Ovary (tissue), 9 donors: Measurements from ENCODE around the gene TVP23A. TPM values are rescaled to one million over a fixed set of nuclear protein-coding genes. Genes with fewer than 3 reads are reported as not detected.

Experiments used
- DNase-seq, 5 donors: peaks; one replicate each; pipeline ENCODE4 v3.0.0-alpha.2; 2019 to 2020
- H3K27ac ChIP-seq, 2 donors: fragments of 200-600 bp; one replicate each; pipeline versions ENCODE4 v1.5.1 to v1.8.0; 2019 to 2022
- H3K27me3 ChIP-seq: fragments of 200-600 bp; one replicate; pipeline ENCODE4 v1.8.0; 2022
- H3K36me3 ChIP-seq: fragments of 200-600 bp; sonication (generic); one replicate; pipeline ENCODE4 v1.5.1; 2019
- H3K4me1 ChIP-seq: one replicate; pipeline ENCODE4 v1.8.1; 2013; ENCODE audit warnings: mild to moderate bottlenecking, moderate library complexity; ENCODE audit not compliant: insufficient read depth
- H3K4me3 ChIP-seq: fragments of 200-600 bp; sonication (generic); one replicate; pipeline ENCODE4 v1.5.1; 2017
- H3K9me3 ChIP-seq, 2 donors: fragments of 200-600 bp in 1 of 2; sonication (generic) in 1 of 2; one replicate each; pipeline versions ENCODE4 v1.5.1 to v1.8.1; 2013 to 2019; ENCODE audit warnings: mild to moderate bottlenecking in 1 of 2, moderate library complexity in 1 of 2
- EP300 ChIP-seq: sonication (generic); formaldehyde crosslinking; IDR thresholded peaks from one replicate; pipeline ENCODE4 v1.6.1; 2017; ENCODE audit warnings: antibody characterized with exemption
- POLR2A ChIP-seq: fragments of 450-650 bp; IDR thresholded peaks from one replicate; pipeline ENCODE4 v1.6.1; 2017; ENCODE audit warnings: antibody characterized with exemption, mild to moderate bottlenecking, moderate library complexity
- WGBS, 3 donors: extraction: QIAGEN DNeasy Blood & Tissue Kit in 1 of 3; methylation state at CpG; one replicate each; pipeline versions ENCODE4 v1.1.5 to v1.1.7; 2013 to 2017; 5-methylcytosine and 5-hydroxymethylcytosine counted together
- intact Hi-C, 4 donors: fragments of 100-400 bp; cut with DNase I; formaldehyde crosslinking; loops; one replicate each; pipeline versions ENCODE4 v1.11.0 to v1.15.1; 2022 to 2023
- polyA plus RNA-seq, 2 donors: library from polyadenylated mRNA; stranded (reverse); fragments of 200-250 nt in 1 of 2; fragments of 350-450 nt in 1 of 2; fragmentation: Illumina TruSeq in 1 of 2; extraction: RNeasy Lipid Tissue Mini Kit (QIAGEN cat#74804) in 1 of 2; gene quantifications; one replicate each; pipeline ENCODE4 v1.2.3, GENCODE V29; 2013 to 2014
- total RNA-seq, 7 donors: library from RNA; depleted of rRNA in 2 of 7; stranded (reverse); fragments of >200 nt in 2 of 7; fragmentation: NEBNext Ultra II Directional in 3 of 7; extraction: Animal tissue kit (Norgen Biotek cat#: 25700) in 3 of 7; gene quantifications; one replicate each; pipeline versions ENCODE4 v1.1.0 to v1.2.4, GENCODE V29; 2016 to 2023
- TF ChIP-seq, protein P1 (sequence below), 3 donors: fragments of 450-650 bp in 2 of 3; fragments of 200-600 bp in 1 of 3; IDR thresholded peaks; one replicate each; pipeline versions ENCODE4 v1.5.1 to v1.8.0; 2016 to 2022; ENCODE audit warnings: antibody characterized with exemption in 3 of 3, mild to moderate bottlenecking in 1 of 3
- donor health status: DM: no; HTN: no; CAD: no; lungs with moderate emphysema.
- donor health status: DM: no; HTN: no; CAD: no.
- donor health status: Bipolar disorder and iron deficiency.
- donor health status: DM: yes; HTN: yes; CAD: no.
- donor health status: DM: no; HTN: no; CAD: no.
- donor health status: DM: yes; HTN: yes; CAD: no.

The TVP23A gene
- total and polyA plus RNA-seq, 9 donors: 3.2 to 17.1 (median 8.2) TPM

GRCh38 chr16:10765772-10766171 lies 52.8 kb downstream of the TVP23A start:
- Histone ChIP-seq H3K27me3 (no peaks in the 10 kb centered on the region), H3K27ac (no peak overlapping the region), H3K4me3 (no peak overlapping the region), H3K36me3 (no peaks in the 10 kb centered on the region), H3K9me3 (no peaks in the 10 kb centered on the region), H3K4me1 (no peaks in the 10 kb centered on the region)
- no peak for DNase-seq
- WGBS, 3 donors: 78 to 91% (median 81%) methylated on average over 4 of the region's 4 CpGs
- intact Hi-C loops: loop anchor here in 2 of 4 donors (10.0 kb wide), 2 partner anchors 149 to 159 kb away; no protein-coding TSS in a partner anchor
- no peak for TF ChIP-seq EP300
- TF ChIP-seq, protein P1, sequence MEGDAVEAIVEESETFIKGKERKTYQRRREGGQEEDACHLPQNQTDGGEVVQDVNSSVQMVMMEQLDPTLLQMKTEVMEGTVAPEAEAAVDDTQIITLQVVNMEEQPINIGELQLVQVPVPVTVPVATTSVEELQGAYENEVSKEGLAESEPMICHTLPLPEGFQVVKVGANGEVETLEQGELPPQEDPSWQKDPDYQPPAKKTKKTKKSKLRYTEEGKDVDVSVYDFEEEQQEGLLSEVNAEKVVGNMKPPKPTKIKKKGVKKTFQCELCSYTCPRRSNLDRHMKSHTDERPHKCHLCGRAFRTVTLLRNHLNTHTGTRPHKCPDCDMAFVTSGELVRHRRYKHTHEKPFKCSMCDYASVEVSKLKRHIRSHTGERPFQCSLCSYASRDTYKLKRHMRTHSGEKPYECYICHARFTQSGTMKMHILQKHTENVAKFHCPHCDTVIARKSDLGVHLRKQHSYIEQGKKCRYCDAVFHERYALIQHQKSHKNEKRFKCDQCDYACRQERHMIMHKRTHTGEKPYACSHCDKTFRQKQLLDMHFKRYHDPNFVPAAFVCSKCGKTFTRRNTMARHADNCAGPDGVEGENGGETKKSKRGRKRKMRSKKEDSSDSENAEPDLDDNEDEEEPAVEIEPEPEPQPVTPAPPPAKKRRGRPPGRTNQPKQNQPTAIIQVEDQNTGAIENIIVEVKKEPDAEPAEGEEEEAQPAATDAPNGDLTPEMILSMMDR (IDR thresholded peaks at IDR 0.05): no peak
- TF ChIP-seq POLR2A: no peak

GRCh38 chr16:10763456-10763855 lies 55.1 kb downstream of the TVP23A start:
- no peaks in the 10 kb centered on the region for H3K9me3 ChIP-seq
- no peaks in the 10 kb centered on the region for H3K27me3 ChIP-seq
- peaks cover 4% of the 10 kb centered on the region for H3K36me3 ChIP-seq
- H3K27ac ChIP-seq: no peak overlapping the region
- intact Hi-C loops: loop anchor here in 2 of 4 donors (10.0 kb wide), 2 partner anchors 151 to 161 kb away; no protein-coding TSS in a partner anchor
- H3K4me1 ChIP-seq: no peaks in the 10 kb centered on the region
- DNase-seq: no peak
- TF ChIP-seq POLR2A (no peak), EP300 (no peak)
- TF ChIP-seq, protein P1 (IDR thresholded peaks at IDR 0.05): no peak
- no peak overlapping the region for H3K4me3 ChIP-seq
- WGBS, 3 donors: 94 to 96% (median 96%) methylated on average over 7 of the region's 7 CpGs

DNA sequence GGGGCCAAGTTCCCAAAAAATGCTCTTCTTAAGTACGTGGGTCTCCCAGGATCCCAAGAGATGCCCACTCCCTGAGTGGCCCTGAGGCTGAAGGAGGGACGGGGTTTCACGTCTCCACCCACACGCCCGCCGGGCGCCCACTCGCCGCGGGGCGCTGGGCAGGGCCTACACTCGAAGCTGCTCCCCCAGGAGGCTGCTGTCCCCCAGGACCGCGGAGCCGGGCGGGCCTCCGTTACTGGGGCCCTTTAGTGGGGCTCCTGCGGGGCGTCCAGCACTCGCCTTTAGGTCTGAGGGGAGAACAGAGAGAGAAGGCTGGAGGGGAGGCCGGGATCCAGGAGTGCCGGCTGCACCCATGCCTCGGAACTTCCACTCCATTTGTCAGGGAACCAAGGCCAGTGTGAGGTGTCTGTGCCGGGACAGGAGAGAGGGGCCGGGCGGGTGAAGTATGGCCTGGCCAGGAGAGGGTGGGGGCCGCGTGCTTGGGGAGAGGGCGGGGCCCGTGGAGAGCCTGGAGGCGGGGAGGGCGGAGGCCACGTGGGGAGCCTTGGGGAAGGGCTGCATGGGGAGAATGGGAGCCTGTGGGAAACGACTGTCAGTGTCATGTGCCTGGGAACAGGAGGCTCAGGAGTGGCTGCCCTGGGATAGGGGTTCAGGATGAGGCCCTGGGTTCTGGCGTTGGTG lies 56.1 kb downstream of the TVP23A start:
- Histone ChIP-seq H3K36me3 (peaks cover 4% of the 10 kb centered on the region), H3K4me3 (no peak overlapping the region), H3K9me3 (no peaks in the 10 kb centered on the region), H3K4me1 (no peaks in the 10 kb centered on the region), H3K27me3 (no peaks in the 10 kb centered on the region), H3K27ac (no peak overlapping the region)
- intact Hi-C loops: loop anchor here in 2 of 4 donors (10.0 kb wide), 2 partner anchors 152 to 162 kb away; no protein-coding TSS in a partner anchor
- no peak for DNase-seq
- no peak for TF ChIP-seq POLR2A
- TF ChIP-seq EP300: no peak
- TF ChIP-seq, protein P1 (IDR thresholded peaks at IDR 0.05): no peak
- 88 to 90% (median 89%) methylated on average over 29 to 35 of the region's 35 CpGs for WGBS, 3 donors

GRCh38 chr16:10761373-10761772 lies 57.2 kb downstream of the TVP23A start:
- Histone ChIP-seq H3K27me3 (no peaks in the 10 kb centered on the region), H3K9me3 (no peaks in the 10 kb centered on the region), H3K36me3 (peaks cover 4% of the 10 kb centered on the region), H3K4me1 (no peaks in the 10 kb centered on the region), H3K27ac (no peak overlapping the region), H3K4me3 (no peak overlapping the region)
- TF ChIP-seq, protein P1 (IDR thresholded peaks at IDR 0.05): no peak
- TF ChIP-seq EP300 (no peak), POLR2A (no peak)
- intact Hi-C loops: loop anchor here in 2 of 4 donors (10.0 kb wide), 2 partner anchors 153 to 163 kb away; no protein-coding TSS in a partner anchor
- no peak for DNase-seq
- WGBS, 3 donors: 81 to 94% (median 87%) methylated on average over 8 of the region's 8 CpGs
